IPS-18c (cell line): ENCODE measurements around the gene ZBTB40.

ENCODE experiments used
- H3K4me3 ChIP-seq: 2 replicates; pipeline ENCODE4 v1.7.0; 2013; ENCODE audit warnings: low read depth, mild to moderate bottlenecking, low read length, moderate library complexity; ENCODE audit not compliant: insufficient read depth
- H3K9me3 ChIP-seq: one replicate; pipeline ENCODE4 v1.6.1; 2013; ENCODE audit warnings: mild to moderate bottlenecking, low read length, moderate library complexity; ENCODE audit not compliant: control insufficient read depth, insufficient read depth

Gene ZBTB40

GRCh38 chr1:22418312-22418711 is 33.3 kb upstream of the ZBTB40 start:
- no peak overlapping the region for H3K4me3 ChIP-seq
- no peaks in the 10 kb centered on the region for H3K9me3 ChIP-seq

DNA sequence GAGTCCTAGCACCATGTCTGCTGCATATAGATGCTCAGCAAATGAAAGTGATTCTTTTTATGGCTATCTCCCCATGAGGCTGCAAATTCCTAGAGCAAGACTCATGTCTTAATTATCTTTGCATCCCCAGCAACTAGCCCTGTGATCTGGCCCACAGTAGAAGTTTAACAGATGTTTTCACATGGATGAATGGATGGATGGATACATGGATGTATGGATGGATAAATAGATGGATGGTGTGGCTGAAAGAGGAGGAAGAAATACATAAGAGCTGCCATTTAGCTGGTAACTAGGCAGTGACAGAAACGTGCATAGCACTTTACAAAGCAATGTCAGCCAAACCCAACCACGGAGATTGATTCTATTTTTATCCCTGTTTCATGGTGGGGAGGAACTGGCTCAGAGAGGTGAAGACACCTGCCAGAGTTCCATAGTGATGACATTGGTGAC is 32.7 kb upstream of the ZBTB40 start:
- Histone ChIP-seq H3K4me3 (no peak overlapping the region), H3K9me3 (no peaks in the 10 kb centered on the region)

GRCh38 chr1:22420455-22421053 is 31.1 kb upstream of the ZBTB40 start:
- H3K9me3 ChIP-seq, result no peaks in the 10 kb centered on the region
- no peak overlapping the region for H3K4me3 ChIP-seq

DNA sequence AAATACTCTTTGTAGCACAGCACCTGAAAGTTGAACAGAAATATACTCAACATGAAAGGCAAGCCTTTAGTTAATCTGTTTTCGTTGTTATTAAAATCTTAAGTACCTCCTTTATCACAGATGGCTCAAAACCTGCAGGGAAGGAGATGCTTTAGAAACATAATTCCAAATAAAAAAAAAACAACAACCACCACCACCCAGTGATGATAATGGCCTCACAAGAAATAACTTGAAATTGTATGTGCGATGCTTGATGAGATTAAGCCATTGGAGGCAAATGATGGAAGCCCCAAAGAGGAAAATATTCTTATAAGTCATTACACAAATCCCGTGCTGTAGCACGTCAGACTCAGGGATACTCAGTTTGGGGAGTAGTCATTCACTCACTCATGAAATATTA is 24.9 kb upstream of the ZBTB40 start:
- Histone ChIP-seq H3K4me3 (no peak overlapping the region), H3K9me3 (no peaks in the 10 kb centered on the region)

GRCh38 chr1:22428672-22429071 is 23.0 kb upstream of the ZBTB40 start:
- no peaks in the 10 kb centered on the region for H3K9me3 ChIP-seq
- no peak overlapping the region for H3K4me3 ChIP-seq

DNA sequence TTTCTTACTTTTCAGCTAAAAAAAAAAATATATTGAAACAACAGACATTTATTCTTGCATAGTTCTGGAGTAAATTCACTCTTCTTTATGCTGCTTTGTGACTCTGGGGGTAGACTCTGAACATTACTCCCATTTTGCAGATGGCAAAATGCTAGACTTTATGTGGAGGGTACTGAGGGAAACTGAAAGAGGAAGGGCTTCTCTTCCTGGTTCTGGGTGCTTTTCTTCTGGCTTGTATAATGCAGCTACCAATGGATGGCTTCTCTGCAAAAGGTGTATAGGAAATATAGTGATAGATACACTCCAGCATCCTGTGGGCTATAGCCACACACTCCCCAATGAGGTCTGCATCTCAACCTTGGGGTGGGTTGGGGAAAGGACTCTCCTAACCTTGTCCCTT is 19.7 kb upstream of the ZBTB40 start:
- no peak overlapping the region for H3K4me3 ChIP-seq

GRCh38 chr1:22434717-22435116 is 16.9 kb upstream of the ZBTB40 start:
- Histone ChIP-seq H3K4me3 (no peak overlapping the region), H3K9me3 (no peaks in the 10 kb centered on the region)

More for the DNA sequence above, 19.7 kb upstream of the ZBTB40 start:
- no peaks in the 10 kb centered on the region for H3K9me3 ChIP-seq

- Histone ChIP-seq H3K9me3 (no peaks in the 10 kb centered on the region), H3K4me3 (no peak overlapping the region)
These were observed 14.7 kb upstream of the ZBTB40 start for GRCh38 chr1:22436948-22437347.

GRCh38 chr1:22437573-22437972 is 14.1 kb upstream of the ZBTB40 start:
- Histone ChIP-seq H3K9me3 (no peaks in the 10 kb centered on the region), H3K4me3 (no peak overlapping the region)

GRCh38 chr1:22440582-22440981 is 11.1 kb upstream of the ZBTB40 start:
- Histone ChIP-seq H3K9me3 (no peaks in the 10 kb centered on the region), H3K4me3 (no peak overlapping the region)

DNA sequence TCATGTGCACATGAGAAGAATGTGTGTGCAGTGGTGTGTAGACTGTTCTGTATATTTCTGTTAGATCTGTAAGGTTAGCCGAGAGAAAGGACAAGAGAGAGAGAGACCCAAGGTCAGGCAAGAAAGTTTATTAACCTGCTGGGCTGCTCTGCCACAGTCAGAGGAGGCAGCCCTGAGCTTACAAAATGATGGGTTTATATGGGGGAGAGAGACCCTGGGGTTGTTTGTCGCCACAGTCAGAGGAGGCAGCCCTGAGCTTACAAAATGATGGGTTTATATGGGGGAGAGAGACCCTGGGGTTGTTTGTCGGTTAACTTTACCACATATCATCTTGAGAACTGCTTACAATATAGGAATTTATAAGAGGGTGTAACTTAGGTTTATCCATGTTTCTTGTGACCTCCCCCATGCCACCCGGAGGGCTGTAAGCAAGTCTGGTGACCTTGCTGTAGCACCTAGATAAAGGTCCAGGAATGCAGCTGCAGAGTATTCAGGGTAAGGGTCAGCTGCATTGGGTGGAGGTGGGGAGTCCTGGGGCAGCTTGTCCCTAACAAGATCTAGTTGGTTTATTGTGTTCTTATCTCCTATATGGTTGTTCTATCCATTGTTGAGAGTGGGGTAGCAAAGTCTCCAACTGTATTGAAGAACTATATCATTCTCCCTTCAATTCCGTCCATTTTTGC is 9.3 kb upstream of the ZBTB40 start:
- Histone ChIP-seq H3K9me3 (no peaks in the 10 kb centered on the region), H3K4me3 (no peak overlapping the region)

- Histone ChIP-seq H3K9me3 (no peaks in the 10 kb centered on the region), H3K4me3 (no peak overlapping the region)
These were observed 8.3 kb upstream of the ZBTB40 start for GRCh38 chr1:22443332-22443731.

DNA sequence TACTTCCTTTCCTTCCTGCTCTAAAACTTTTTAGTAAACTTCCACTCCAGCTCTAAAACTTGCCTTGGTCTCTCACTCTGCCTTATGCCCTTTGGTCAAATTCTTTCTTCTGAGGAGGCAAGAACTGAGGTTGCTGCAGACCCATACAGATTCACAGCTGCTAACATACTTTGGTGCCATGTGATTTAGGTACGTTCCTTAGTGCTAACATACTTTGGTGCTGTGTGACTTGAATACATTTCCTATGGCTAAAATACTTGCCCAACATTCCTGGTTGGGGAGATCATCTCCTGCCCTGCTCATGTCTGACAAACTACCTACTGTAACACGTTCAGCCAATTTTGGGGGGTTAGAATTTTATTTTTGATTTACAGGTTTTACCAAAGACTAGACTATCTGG is 6.8 kb upstream of the ZBTB40 start:
- H3K9me3 ChIP-seq, result no peaks in the 10 kb centered on the region

GRCh38 chr1:22447621-22448111 is 4.0 kb upstream of the ZBTB40 start:
- Histone ChIP-seq H3K9me3 (no peaks in the 10 kb centered on the region), H3K4me3 (no peak overlapping the region)

More for the DNA sequence above, 6.8 kb upstream of the ZBTB40 start:
- no peak overlapping the region for H3K4me3 ChIP-seq

DNA sequence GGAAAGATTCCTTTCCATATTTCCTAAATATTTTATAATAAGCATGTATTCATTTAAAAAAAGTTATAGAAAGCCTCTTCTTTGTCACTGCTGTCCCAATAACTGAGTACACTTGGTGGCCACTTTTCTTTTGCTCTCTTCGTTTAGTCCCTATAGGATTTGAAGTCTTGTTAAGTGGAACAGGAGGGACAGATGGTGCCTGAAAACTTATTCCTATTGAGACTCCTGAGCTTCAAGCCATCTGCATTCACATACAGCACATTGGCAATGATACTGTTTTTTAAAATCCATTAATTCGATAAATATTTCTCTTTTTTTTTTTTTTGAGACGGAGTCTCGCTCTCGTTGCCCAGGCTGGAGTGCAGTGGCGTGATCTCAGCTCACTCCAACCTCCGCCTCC is 2.0 kb upstream of the ZBTB40 start:
- Histone ChIP-seq H3K9me3 (no peaks in the 10 kb centered on the region), H3K4me3 (no peak overlapping the region)

GRCh38 chr1:22450351-22451021 is 1.2 kb upstream of the ZBTB40 start:
- Histone ChIP-seq H3K4me3 (no peak overlapping the region), H3K9me3 (no peaks in the 10 kb centered on the region)

GRCh38 chr1:22452481-22452957 is 868 bp downstream of the ZBTB40 start:
- peak overlapping the region; percentile 97 for H3K4me3 ChIP-seq
- H3K9me3 ChIP-seq, result no peaks in the 10 kb centered on the region

- Histone ChIP-seq H3K4me3 (no peak overlapping the region), H3K9me3 (no peaks in the 10 kb centered on the region)
These were observed 1.5 kb downstream of the ZBTB40 start for GRCh38 chr1:22453181-22453580.
